ENCODE results near the gene CDS2.
A peak's percentile ranks its signal among the peaks of the same experiment; 100 is the strongest.

The CDS2 gene

GRCh38 chr20:5153612-5154542, 27.1 kb downstream of the CDS2 start:
- DNase-seq, result no peak

DNA sequence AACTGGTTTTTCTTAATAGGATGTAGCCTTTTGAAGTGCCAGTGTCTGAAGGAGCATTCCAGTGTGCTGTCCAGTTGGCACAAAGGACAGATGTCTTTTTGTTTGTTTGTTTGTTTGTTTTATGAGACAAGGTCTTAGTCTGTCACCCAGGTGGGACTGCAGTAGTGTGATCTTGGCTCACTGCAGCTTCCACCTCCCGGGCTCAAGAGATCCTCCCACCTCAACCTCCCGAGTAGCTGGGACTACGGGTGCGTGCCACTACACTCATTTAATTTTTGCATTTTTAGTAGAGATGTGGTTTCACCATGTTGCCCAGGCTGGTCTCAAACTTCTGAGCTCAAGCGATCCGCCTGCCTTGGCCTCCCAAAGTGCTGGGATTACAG, 27.7 kb downstream of the CDS2 start:
- DNase-seq, result no peak

- no peak for DNase-seq
Measured at GRCh38 chr20:5155404-5155803, 28.6 kb downstream of the CDS2 start.

- peak; percentile 11 for DNase-seq
Measured at GRCh38 chr20:5156675-5157448, 30.1 kb downstream of the CDS2 start.

DNA sequence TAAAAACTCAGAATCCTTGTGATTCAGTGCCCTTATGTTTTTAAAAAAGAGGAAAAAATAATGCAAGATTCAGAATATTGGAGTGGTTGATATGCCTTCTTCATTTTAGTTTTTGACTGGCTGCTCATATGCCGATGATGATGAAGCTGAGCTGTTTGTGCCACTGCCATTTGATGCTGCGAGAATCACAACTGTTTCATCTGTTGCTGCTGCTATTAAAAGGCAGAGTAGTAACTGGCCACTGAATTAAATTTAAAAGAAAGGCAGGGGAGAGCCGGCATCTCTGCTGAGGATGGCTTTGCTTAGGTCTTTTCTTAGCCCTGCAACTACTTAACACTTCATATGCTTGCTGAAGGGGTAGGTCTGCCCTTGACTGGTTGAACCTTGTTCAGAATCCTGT, 33.1 kb downstream of the CDS2 start:
- DNase-seq, result no peak

DNA sequence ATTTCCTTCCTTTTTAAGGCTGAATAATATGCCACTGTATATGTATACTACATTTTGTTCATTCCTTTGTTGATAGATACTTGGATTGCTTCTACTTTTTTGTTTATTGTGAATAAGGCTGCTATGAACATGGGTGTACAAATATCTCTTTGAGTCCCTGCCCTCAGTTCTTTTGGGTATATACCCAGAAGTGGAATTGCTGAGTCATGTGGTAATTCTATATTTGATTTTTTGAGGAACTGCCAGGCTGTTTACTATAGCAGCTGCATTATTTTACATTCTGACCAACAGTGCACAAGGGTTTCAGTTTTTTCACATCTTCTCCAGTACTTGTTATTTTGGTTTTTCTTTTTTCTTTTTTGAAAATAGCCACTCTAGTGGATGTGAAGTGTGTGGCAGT, 34.1 kb downstream of the CDS2 start:
- peak; percentile 9 for DNase-seq

DNA sequence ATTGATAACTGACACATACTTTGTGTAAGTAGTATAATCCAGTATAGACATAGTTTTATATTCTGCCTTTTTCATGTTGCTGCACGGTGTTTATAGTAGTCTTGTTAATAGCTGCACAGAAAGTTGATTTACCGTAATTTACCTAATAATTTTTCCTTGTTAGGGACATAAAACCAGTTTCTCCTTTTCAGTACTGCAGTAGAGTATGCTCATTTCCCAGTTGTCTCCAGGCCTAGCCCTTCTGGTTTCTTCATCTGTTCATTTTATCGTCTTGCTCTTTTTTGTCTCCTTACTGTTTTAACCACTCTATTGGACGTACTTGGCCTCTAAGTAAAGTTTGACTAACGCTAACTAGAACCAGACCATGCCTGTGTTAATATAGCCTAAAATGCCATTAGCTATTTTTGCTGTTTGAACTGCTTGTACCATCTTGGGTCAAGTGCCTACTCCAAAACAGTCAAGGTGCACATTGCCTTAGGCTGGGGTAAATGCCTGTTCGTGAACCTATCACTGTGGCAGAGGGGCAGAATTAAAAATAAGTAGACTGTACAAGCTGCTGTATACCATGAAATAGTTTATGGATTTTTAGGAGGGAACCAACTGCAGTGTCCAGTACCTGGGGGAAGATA, 34.8 kb downstream of the CDS2 start:
- DNase-seq, result no peak

GRCh38 chr20:5164645-5165625, 38.1 kb downstream of the CDS2 start:
- no peak for DNase-seq

- DNase-seq, result peak; percentile 35
Measured at GRCh38 chr20:5168651-5169396, 42.0 kb downstream of the CDS2 start.

DNA sequence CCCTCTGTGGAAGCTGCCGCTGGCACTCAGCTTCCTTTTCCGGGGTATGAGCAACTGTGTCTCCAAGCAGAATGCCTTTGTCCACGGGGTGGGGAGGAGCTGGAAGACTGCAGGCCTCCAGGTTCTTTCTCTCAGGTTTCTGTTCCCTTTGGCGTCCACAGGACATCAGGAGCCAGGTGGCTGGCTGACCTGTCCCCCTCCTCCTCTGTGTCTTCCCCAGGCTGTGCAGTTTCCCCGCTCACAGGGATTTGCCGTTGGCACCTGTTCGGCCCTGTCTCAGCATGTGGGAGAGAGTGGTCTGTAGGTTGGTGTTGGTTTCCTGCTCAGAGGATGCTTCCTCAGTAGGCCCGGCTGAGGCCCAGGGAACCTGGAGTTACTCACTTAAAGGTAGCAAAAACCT, 43.5 kb downstream of the CDS2 start:
- DNase-seq, result no peak

DNA sequence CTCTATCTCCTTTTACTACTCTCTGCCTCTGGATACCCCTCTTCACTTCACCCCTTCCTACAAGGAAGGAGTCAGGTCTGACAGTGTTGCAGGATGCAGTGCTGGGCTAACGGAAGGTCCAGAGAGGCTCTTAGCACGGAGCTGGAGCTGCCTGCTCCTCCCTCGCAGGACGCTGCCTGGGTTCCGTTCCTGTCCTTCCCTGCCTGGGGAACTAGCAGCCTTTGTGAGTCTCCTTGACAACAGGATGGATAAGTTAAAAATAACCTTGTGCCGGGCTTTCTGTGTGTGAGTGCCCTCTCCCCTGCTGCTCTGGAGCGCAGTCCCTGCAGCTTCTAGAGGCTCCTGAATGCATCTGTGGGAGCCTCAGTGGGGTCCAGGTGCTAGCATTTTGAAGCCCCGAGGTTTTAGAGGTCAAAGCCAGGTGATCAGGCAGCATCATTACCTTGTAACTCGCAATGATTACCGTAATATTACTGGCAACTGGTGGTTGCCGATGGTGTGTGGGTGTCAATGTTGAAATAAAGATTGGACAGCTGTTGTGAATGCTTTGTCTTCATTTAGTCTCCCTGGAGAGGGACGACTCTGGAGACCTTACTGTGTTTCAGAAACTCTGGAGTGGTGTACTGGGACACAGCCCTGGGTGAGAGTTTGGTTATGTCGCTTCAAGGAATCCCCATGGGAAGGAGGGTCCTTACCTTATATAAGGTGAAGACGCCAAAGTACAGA, 44.4 kb downstream of the CDS2 start:
- DNase-seq, result no peak

DNA sequence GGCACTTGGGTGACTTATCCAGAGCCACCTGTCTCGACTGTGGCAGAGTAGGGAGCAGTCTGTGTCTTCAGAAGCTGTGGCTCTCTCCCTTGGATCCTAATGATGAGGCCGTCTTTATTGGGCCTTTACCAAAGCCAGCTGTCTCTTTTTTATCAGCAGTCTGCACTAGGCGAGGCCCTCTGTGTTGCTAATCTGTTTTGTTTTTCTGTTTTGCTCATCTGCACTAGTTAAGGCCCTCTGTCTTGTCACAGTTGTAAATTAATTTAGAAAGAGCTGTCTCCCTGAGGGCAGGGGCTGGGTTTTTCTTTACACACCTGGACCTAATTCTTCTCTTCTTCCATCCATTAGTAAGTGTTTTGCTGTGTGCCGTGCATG, 45.0 kb downstream of the CDS2 start:
- no peak for DNase-seq

GRCh38 chr20:5172167-5172601, 45.4 kb downstream of the CDS2 start:
- DNase-seq, result no peak

GRCh38 chr20:5172903-5173463, 46.2 kb downstream of the CDS2 start:
- DNase-seq, result no peak

- no peak for DNase-seq
Measured at GRCh38 chr20:5173751-5174150, 46.9 kb downstream of the CDS2 start.

- no peak for DNase-seq
Measured at GRCh38 chr20:5177071-5177470, 50.3 kb downstream of the CDS2 start.

- DNase-seq, result no peak
Measured at GRCh38 chr20:5178046-5178445, 51.2 kb downstream of the CDS2 start.

- DNase-seq, result no peak
Measured at GRCh38 chr20:5180421-5180820, 53.6 kb downstream of the CDS2 start.

- DNase-seq, result no peak
Measured at GRCh38 chr20:5180933-5181332, 54.1 kb downstream of the CDS2 start.

DNA sequence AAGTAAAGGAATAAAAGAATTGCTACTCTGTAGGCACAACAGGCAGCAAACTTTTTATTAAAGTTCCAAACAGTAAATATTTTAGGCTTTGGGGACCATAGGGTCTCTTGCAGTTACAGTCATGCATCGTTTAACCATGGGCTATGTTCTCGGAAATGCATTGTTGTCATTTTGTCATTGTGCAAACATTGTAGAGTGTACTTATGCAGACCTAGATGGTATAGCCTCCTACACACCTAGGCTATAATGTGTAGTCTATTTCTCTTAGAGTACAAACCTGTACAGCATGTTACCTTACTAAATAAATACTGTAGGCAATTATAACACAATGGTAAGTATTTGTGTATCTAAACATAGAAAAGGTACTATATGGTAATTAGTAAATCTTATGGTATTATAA, 54.7 kb downstream of the CDS2 start:
- DNase-seq, result no peak

Data from fibroblast of skin of scalp (primary cell).